ENCODE data around the gene MNX1. TPM values are rescaled to one million over a fixed set of nuclear protein-coding genes. Genes with fewer than 3 reads are reported as not detected.

The MNX1 gene
- total and polyA plus RNA-seq, 9 of the 15 experiments (the other 6 are each of a cell fraction or from before 2014, with no cell fraction given) = 0.15 to 8.0 (median 1.4) TPM

GRCh38 chr7:157006829-157007469 lies 3.5 kb downstream of the MNX1 start (continued):
- no peak for TF ChIP-seq MBD1 (CRISPR knock-in tag; IDR thresholded peaks at IDR 0.05)
- peak; percentile 60; the same call in 1 of the 2 replicates for TF ChIP-seq OTX1 (CRISPR knock-in tag; IDR thresholded peaks at IDR 0.05)
- TF ChIP-seq PHF21A (IDR thresholded peaks at IDR 0.05; ENCODE audit: borderline replicate concordance, low read depth) = no peak
- peak; percentile 67; the same call in 1 of the 2 replicates for TF ChIP-seq ELF4 (CRISPR knock-in tag; IDR thresholded peaks at IDR 0.05)

GRCh38 chr7:157006205-157006747 lies 4.2 kb downstream of the MNX1 start:
- WGBS (ENCODE audit: insufficient coverage, low coverage, missing lambda C conversion rate) = 89% methylated on average over 39 of the region's 39 CpGs
- ATAC-seq = no peak
- H3K79me2 ChIP-seq (ENCODE audit: control insufficient read depth, insufficient read depth, low read length) = no peaks in the 10 kb centered on the region
- in situ Hi-C loops (cut with MboI) (no loop called here), intact Hi-C loops (cut with micrococcal nuclease) (no loop called here)
- H3K27me3 ChIP-seq (ENCODE audit: control insufficient read depth in 2 of 2, insufficient read depth in 2 of 2, low read length in 2 of 2) = peaks cover under 1 to 14% of the 10 kb centered on the region in 2 experiments; a peak in 3 of 5 replicates
- H4K20me1 ChIP-seq (replicated peaks; ENCODE audit: control insufficient read depth, insufficient read depth, low read length) = no peaks in the 10 kb centered on the region
- no peak overlapping the region for H3K9ac ChIP-seq (ENCODE audit: insufficient read depth in 1 of 2, low read depth in 2 of 2, low read length in 2 of 2)
- H3K36me3 ChIP-seq (ENCODE audit: control insufficient read depth, insufficient read depth, low read length) = no peaks in the 10 kb centered on the region
- no peak for DNase-seq (ENCODE audit: extremely low read depth in 1 of 4, low spot score in 3 of 4)
- H2AFZ ChIP-seq (ENCODE audit: low read depth, low read length) = no peak overlapping the region
- H3K4me3 ChIP-seq = no peak overlapping the region
- H3K9me1 ChIP-seq (ENCODE audit: control insufficient read depth, insufficient read depth, low read length) = no peaks in the 10 kb centered on the region
- CTCF ChIA-PET (ENCODE audit: low intra/inter-chr PET ratio) = no interaction called here
- peaks cover 0 to 49% of the 10 kb centered on the region in 2 experiments for H3K4me1 ChIP-seq (replicated peaks in 1 of 2; ENCODE audit: control insufficient read depth in 2 of 2, insufficient read depth in 2 of 2, low read length in 2 of 2)
- no peaks in the 10 kb centered on the region for H3K9me3 ChIP-seq (replicated peaks; ENCODE audit: control insufficient read depth, insufficient read depth, low read depth, low read length)
- H3K4me2 ChIP-seq (ENCODE audit: insufficient read depth, low read length) = no peak overlapping the region
- H3K27ac ChIP-seq (ENCODE audit: extremely low read depth, low read depth, low read length) = no peak overlapping the region
- FAIRE-seq = no peak
- no TSS peak for BruUV-seq (replicated peaks)
- POLR2A ChIA-PET = interaction anchor here (0.7 to 0.9 kb wide), 2 partner anchors 9 to 12 kb away, joined by 4 to 7 read pairs; no protein-coding TSS in a partner anchor
- TF ChIP-seq ZNF217 (CRISPR knock-in tag; IDR thresholded peaks at IDR 0.05) (no peak), SAFB (IDR thresholded peaks at IDR 0.05; ENCODE audit: borderline replicate concordance, low read depth, low read length) (no peak), GABPA (tag; conservative IDR thresholded peaks at IDR 0.05; ENCODE audit: low read depth) (no peak), HNRNPK (IDR thresholded peaks at IDR 0.05; ENCODE audit: low read depth, low read length, poor library complexity, severe bottlenecking) (no peak), DIDO1 (tag; IDR thresholded peaks at IDR 0.05; ENCODE audit: low read depth) (no peak), NCOA1 (IDR thresholded peaks at IDR 0.05; ENCODE audit: low read depth) (no peak), CBX1 (IDR thresholded peaks at IDR 0.05; ENCODE audit: low read depth) (no peak), HNRNPL (IDR thresholded peaks at IDR 0.05; ENCODE audit: low read depth, low read length) (no peak), ZBTB33 (CRISPR knock-in tag; IDR thresholded peaks at IDR 0.05) (peak; percentile 72), BACH1 (tag; IDR thresholded peaks at IDR 0.05) (no peak), POLR2G (IDR thresholded peaks at IDR 0.05; ENCODE audit: low read depth, low read length) (peak; percentile 42), SP2 (IDR thresholded peaks at IDR 0.05; ENCODE audit: extremely low read depth, low read depth, low read length, poor library complexity, severe bottlenecking) (no peak), MED1 (CRISPR knock-in tag; IDR thresholded peaks at IDR 0.05; ENCODE audit: borderline replicate concordance) (no peak), SMARCA5 (IDR thresholded peaks at IDR 0.05) (no peak)
